ENCODE results near the gene CMIP.
A peak's percentile ranks its signal among the peaks of the same experiment; 100 is the strongest.

The CMIP gene

DNA sequence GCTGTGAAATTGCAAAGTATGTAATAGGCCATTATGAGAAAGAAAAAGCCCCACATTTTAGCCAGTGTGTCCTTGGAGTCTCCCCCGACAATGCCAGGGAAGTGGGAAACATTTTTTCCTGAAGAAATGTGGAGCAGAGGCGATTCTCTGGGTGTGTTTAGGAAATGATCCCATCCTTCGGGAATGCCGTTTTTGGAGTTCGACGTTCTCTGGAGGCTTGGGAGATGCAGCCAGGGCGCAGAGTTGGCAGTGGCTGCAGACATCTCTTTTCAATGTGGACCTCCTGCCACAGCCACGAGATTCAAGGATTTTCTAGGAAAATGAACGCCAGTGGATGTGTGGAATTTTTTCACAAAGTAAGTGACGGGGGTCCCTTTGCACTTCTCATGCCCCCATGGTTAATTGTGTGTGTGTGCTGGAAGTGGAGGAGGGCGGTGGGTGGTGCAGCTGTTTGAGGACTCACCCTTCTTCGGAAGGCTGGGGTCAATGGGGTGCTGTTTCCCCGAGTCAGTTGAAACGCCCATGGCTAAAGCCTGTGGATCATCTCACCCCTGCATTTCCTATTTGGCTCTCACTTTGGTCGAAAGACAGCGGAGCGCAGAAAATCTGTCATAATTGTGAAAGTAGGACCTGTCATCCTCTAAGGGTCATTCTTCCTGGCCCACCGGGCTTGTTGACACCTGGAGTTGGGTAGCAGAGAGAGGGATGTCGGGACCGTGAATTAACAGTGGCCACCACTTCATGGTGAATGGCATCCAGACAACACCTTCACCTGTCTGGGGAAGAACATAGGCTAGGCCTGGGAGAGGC is 73.2 kb downstream of the CMIP start:
- no peak for TF ChIP-seq CTCF (IDR thresholded peaks at IDR 0.05; ENCODE audit: insufficient read depth, low read depth, low read length, missing control alignments)
- H3K4me3 ChIP-seq (ENCODE audit: low read depth, low read length) = no peak overlapping the region
- DNase-seq (ENCODE audit: low read depth) = no peak

DNA sequence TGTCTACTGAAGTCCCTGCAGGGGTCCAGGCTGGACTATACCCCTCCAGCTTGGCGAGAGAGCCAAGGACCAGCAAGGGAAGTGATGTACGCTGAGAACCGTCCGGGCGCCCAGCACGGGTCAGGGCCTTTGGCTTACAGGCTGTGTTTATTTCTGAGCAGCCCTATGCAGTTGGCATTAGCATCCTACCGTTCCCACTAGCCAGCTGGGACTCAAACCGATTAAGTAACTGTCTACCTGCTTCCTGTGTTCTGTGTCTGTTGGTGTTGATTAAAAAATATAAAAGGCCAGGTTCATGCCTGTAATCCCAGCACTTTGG is 73.8 kb downstream of the CMIP start:
- TF ChIP-seq CTCF (IDR thresholded peaks at IDR 0.05; ENCODE audit: insufficient read depth, low read depth, low read length, missing control alignments) = no peak
- DNase-seq (ENCODE audit: low read depth) = no peak
- no peak overlapping the region for H3K4me3 ChIP-seq (ENCODE audit: low read depth, low read length)

- peak; percentile 26 for DNase-seq (ENCODE audit: low read depth)
- no peak for TF ChIP-seq CTCF (IDR thresholded peaks at IDR 0.05; ENCODE audit: insufficient read depth, low read depth, low read length, missing control alignments)
- no peak overlapping the region for H3K4me3 ChIP-seq (ENCODE audit: low read depth, low read length)
Observed at GRCh38 chr16:81519301-81520150, 74.9 kb downstream of the CMIP start.

- no peak for TF ChIP-seq CTCF (IDR thresholded peaks at IDR 0.05; ENCODE audit: insufficient read depth, low read depth, low read length, missing control alignments)
- H3K4me3 ChIP-seq (ENCODE audit: low read depth, low read length) = no peak overlapping the region
- DNase-seq (ENCODE audit: low read depth) = no peak
Observed at GRCh38 chr16:81520151-81520470, 75.5 kb downstream of the CMIP start.

DNA sequence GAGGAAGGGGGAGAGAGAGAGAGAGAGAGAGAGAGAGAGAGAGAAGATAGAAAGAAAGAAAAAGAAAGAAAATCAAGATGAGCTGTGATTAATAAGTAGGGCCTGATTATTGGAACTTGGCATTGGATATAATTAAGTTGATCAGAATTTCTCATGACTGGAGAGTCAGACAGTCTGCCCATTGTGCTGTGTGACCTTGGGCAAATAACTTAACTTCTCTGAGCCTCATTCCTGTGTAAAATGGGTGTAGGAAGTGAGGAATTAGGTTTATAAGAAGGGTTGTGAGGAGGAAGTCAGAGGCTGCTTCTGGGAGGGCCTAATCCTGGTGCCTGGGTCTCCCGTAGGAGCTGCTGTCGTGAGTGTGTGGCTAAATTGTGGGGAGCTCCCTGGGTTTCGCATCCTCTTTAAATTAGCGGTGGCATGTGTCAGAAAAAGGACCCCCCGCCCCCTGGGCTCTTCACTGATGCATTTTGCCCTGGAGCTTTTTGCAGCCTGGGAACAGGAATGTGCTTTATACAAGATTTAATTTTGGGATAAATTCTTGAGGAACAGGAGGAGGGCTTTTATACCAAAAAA is 76.0 kb downstream of the CMIP start:
- DNase-seq (ENCODE audit: low read depth) = no peak
- no peak overlapping the region for H3K4me3 ChIP-seq (ENCODE audit: low read depth, low read length)
- no peak for TF ChIP-seq CTCF (IDR thresholded peaks at IDR 0.05; ENCODE audit: insufficient read depth, low read depth, low read length, missing control alignments)

- H3K4me3 ChIP-seq (ENCODE audit: low read depth, low read length) = no peak overlapping the region
- TF ChIP-seq CTCF (IDR thresholded peaks at IDR 0.05; ENCODE audit: insufficient read depth, low read depth, low read length, missing control alignments) = no peak
- peak; percentile 89 for DNase-seq (ENCODE audit: low read depth)
Observed at GRCh38 chr16:81521141-81521626, 76.6 kb downstream of the CMIP start.

All from GM12865 (cell line).